Fibroblast of upper back skin (primary cell): Measurements from ENCODE around the gene RNF19B.
"Not testable (repeated sequence)": the region's sequence is repeated elsewhere in the genome, so short reads cannot be mapped to it uniquely, and the experiment has no call there.

Experiments used
- DNase-seq: peaks from one replicate; pipeline ENCODE4 v3.0.0-alpha.2; 2013

Gene RNF19B

DNA sequence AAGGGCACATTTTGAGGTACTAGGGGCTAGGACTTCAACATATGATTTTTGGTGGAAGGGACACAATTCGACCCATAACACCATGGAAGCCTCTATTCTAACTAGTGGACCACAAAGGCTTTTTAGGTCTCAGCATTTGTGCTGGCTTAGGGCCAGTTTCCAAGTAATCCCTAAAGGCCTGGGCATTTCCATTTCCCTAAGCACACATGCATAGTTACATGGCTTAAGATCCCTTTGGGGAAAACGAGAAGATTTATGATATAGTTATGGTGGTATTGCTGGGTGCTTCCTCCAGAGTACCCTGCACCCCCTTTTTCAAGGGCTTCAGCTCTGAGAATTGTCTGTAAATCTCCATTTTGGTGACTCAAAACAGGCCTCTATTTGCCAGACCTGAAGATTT, 35.2 kb downstream of the RNF19B start:
- no peak for DNase-seq

DNA sequence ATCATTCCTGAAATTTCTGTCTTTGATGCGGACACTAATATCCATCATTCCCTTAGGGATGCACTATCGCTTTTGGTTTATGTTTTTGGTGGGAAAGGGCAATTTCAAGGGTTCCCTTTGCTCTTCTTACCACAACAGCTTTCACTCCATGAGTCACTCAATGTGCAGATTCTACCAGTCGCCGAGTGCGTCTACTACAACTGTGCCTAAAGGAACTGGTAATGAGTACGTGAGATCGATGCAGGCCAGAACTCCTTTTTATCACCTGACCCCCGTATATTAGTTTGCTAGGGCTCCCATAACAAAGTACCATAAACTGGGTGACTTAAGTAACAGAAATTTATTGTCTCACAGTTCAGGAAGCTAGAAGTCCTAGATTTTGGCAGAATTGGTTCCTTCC, 35.9 kb downstream of the RNF19B start:
- DNase-seq, result no peak

DNA sequence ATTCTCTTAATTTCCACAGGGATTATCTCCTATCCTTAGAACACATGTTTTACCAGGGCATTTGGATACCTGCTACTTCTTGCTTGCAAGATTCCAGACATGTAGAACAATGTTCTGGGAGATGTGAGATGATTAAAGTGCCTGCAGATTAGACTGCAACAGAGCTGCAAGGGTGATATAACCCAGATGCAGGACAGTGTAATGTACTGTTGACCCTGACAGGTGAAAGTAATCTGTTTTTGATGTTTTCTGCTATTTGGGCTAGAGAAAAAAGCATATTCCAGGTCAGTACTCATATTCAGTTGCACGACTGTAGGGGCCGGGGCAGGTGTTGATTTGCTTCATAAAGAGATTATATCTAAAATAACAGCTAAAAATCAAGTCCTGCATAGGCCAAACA, 36.3 kb downstream of the RNF19B start:
- DNase-seq, result no peak

DNA sequence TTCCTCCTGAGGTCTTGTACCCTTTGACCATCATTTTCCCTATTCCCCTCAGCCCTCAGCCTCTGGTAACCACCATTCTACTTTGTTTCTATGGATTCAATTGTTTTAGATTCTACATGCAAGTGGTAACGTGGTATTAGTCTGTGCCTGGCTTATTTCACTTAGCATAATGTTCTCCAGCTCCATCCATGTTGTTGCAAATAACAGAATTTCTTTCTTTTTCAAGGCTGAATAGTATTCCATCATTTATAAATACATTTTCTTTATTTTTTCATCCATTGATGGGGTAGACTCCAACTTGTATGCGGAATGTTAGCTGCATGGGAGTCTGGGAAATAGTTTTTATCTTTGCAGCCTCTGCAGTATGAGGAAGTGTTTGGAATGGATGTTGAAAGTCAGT, 37.2 kb downstream of the RNF19B start:
- no peak for DNase-seq

DNA sequence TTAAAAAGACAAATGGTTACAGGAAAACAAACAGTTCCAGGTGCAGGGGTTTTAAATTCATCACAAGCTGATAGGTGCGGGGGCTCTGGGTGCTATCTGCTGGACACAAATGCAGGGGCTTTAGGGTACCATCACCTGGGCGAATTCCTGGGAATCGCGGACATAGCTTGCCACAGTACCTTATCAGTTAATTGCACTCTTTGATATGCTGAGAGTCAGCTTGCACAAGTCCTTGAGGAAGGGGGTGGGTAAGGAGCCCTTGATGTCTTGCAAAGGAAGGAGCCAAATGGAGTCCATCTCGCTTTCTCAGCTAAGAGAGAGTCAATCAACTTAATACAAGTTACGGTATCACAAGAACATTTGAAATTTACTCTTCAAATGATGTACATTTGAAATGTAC, 38.0 kb downstream of the RNF19B start:
- no peak for DNase-seq

DNA sequence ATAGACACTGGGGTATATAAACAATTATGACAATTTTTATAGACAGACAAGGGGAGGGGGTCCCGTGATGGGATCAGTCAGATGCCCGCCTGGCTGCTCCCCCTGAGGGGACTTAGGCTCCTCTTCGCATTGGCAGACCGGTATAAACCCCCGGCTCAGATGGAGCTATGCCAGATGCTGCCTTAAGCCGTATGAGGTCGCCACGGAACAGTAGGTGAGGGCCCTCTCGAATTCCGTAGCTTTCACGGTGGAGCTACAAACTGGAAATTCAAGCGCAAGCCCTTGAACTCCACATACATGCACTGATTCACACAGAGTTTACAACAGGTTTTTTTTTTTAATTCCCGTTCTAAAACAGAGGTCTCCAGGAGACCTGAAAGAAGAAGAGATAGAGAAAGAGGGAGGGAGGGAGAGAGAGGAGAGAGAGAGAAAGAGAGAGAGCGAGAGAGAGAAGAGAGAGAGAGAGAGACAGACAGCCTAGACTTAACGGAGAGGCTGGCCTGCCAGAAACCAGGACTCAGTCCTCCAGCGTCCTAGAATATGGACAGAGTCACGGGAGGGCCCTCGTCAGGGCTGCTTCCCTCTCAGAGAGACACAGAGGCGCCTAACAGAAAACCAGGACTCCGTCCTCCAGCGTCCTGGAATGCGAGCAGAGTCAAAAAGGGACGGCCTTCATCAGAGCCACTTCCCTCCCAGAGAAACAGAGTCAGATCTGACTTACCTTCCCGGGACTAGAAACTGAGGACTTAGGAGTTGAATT, 39.0 kb downstream of the RNF19B start:
- no peak for DNase-seq

DNA sequence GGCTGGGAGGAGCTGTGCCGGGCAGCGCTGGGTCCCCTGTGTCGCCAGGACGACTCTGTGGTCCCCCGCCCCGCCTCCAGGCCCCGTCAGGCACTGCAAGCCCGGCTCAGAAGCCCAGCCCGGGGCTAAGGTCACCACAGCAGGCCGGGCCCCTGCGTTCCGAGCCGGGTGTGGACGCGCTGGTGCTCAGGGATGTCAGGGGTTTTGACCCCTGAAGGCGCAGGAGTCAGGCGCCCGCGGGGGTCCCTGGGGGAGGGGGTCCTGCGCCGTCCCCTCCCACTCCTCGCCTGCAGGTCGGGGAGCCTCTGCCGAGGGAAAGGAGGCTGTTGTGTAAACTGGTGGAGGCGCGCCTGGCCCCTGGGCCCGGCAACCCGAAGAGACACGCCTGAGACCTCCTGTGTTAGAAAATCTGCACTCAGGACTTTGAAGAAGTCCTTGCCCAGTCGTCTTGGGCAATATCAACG, 39.7 kb downstream of the RNF19B start:
- DNase-seq, result no peak

DNA sequence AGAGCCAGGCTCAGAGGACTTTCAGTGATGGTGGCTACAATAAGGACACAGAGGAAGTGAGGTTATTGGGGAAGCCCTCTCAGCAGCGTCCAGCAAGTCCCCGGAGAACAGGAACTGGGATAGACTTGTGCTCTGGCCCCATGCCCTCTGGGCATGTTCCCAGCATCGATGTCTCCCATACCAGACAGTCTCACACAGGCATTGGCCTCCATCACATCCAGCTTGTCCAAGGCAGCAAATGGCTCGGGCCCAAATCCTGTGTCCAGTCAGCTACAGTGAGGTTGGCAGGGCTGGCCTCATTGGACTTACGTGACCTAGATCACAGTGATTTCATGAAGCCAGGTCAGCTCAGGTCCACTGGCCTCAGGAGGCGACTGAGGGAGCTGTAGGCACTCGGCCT, 43.8 kb downstream of the RNF19B start:
- DNase-seq, result no peak

DNA sequence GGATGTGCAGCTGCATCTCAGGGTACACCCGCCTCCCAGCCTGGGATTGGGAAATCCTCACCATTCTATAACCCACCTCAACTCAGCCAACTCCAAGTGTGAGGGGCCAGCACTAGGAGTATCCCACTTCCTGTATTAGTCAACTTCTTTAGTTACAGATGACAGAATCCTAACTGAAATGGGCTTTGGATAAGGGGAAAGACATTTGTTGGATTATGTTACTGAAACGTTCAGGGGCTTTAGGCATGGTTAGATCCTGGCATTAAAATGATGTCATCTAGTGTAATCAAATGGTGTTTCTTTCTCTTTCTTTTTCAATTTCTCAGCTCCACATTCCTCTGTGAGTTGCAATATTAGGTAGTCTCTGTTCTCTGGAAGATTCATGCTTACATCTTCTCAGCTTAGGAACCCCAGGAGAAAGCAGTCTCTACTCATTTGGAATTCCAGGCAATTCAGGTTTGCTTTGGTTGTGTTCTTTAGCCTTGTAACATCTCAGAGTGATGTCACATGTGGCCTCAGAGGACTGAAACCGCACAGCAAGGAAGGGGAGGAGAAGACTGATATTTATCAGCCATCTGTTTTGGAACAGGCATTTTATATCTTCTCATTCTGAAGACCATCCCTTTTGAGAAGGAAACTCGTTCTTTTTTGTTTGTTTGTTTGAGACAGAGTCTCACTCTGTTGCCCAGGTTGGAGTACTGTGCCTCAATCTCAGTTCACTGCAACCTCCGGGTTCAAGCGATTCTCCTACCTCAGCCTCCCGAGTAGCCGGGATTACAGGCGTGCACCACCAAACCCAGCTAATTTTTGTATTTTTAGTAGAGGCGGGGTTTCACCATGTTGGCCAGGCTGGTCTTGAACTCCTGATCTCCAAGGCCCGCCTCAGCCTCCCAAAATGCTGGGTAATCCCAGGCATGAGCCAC, 44.5 kb downstream of the RNF19B start:
- DNase-seq, result peak; percentile 80

DNA sequence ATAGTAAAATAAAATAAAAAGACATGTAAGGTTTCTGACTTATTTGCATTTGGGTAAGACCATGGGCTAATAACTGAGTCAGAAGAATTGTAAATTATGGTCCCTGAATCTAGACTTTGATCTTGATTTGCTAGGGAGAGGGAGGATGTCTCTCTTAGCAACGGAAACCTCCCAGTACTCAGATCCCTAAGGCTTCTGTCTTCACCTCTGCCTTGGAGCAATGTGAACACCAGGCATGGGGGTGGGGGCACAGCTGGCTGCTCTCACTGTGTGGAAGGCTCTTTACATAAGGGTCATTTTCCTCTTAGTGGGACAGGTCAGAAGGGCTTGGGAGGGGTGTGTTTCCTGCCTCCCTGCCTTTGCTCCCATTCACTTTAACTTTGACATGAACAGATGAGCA, 46.4 kb downstream of the RNF19B start:
- no peak for DNase-seq

DNA sequence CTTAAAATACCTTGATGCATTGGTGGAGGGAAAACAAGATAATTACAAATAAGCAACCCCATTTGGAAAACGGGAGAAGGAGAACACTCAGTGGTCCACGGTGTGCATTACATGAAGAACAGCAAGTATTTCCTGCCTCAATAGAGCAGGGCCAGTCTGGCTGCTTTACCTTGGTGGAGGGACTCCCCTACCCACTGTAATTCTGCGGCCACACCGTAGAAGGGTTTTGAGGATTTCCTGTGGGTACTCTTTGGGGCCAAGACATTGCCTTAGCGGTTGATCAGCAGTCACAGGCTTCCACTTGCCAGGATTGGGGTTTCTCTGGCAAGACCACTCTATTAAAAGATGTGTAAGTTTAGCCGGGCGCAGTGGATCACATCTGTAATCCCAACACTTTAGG, 47.1 kb downstream of the RNF19B start:
- DNase-seq, result no peak

DNA sequence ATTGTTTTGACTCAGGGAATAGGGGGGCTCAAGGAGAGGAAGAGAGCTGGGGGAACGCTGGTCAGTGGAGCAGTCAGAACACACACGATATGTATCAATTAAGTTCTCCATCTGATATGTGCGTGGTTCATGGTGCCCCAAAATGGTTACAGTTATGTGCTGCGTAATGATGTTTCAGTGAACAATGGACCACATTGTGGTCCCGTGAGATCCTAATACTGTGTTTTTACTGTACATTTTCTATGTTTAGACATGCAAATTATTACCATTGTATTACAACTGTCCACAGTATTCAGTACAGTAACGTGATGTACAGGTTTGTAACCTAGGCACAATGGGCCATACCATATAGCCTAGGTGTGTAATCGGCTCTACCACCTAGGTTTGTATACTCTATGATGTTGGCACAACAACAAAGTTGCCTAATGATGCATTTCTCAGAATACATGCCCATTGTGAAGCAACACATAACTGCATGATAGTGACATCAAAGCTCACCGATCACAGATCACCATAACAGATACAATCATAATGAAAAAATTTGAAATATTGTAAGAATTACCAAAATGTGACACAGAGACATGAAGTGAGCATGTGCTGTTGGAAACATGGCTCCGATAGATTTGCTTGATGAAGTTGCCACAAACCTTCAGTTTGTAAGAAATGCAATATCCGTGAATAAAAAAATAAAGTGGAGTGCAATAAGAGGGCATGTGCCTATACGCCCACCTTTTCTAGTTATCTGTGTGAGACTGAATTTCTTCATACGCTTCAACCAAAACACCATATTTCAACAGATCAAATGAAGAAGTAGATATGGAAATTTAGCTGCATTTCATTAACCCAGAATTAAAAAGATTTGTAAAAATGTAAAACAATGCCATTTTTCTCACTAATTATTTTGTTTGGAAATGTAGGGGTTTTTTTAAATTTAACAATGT, 48.6 kb downstream of the RNF19B start:
- peak; percentile 39 for DNase-seq

DNA sequence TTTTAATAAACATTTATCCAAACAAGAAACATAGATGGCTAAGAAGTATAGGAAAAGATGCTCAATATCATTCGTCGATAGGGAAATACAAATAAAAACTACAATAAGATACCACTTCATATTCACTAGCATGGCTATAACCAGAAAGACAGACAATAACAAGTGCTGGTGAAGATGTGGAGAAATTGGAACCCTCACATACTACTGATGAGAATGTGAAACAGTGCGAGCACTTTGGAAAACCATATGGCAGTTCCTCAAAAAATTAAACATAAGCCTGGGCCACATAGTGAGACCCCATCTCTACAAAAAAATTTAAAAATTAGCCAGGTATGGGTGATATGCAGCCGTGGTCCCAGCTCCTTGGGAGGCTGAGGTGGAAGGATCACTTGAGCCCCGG, 54.3 kb downstream of the RNF19B start:
- no peak for DNase-seq

DNA sequence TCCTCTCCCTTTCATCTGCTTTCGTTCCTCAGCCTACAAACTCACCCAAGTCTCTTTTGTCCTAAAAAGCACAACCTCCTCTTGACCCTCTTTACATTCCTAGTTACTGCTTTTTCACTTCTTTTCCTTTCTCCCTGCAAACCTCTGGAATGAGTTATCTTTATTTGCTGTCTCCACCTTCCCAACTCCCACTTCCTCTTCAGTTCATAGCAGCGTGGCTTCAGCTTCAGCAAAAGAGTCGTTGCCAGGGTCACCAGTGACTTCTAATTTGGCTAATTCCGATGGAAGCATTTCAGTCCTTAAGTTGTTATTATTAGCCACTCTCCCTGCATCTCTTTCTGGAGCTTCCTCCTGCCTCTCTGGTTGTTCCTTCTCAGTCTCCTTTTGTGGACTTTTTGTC, 57.2 kb downstream of the RNF19B start:
- DNase-seq, result peak; percentile 38

DNA sequence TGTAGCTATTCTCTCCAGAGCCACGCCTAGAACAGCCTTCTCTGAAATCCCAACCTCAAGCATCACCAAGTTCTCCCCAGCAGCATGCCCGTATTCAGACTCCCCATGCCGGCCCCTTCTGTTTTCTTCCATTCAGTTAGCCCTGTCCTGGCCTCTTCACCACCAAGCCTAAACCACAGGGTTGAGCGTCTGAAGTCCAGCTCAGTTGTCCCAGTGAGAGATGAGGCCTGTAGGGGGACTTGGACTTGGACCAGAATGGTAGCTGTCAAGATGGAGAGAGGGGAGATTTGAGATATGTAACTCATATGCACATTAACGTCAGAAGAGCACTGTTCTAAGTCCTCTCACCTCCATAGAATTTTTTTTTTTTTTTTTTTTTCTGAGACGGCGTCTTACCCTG, 58.0 kb downstream of the RNF19B start:
- DNase-seq, result no peak

DNA sequence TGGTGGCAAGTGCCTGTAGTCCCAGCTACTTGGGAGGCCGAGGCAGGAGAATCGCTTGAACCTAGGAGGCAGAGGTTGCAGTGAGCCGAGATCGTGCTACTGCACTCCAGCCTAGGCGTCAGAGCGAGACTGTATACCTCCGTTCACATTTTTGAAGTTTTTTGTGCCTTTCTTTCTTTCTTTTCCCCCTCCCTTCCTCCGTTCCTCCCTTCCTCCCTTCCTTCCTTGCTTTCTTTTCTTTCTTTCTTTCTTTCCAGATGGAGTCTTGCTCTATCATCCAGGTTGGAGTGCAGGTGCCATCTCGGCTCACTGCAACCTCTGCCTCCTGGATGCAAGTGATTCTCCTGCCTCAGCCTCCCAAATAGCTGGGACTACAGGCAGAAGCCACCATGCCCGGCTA, 59.0 kb downstream of the RNF19B start:
- DNase-seq, result not testable (repeated sequence)

DNA sequence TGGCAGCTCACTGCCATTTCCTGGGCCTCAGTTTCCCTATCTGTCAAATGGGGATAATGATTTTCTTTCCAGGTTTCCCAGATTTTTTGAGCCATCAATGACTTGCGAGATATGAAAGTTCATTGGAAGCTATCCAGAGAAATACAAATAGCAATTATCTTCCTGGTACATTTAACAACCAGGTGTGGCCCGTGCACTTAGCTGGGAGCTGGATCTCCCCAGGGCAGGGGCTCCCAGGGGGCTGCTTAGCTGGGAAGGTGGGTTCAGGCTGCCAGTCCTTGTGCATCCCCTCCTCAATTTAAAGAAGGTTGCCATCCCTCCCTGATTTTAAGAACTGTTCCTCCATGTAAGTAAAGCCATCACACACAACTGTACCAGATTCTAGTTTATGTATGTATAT, 59.8 kb downstream of the RNF19B start:
- no peak for DNase-seq

DNA sequence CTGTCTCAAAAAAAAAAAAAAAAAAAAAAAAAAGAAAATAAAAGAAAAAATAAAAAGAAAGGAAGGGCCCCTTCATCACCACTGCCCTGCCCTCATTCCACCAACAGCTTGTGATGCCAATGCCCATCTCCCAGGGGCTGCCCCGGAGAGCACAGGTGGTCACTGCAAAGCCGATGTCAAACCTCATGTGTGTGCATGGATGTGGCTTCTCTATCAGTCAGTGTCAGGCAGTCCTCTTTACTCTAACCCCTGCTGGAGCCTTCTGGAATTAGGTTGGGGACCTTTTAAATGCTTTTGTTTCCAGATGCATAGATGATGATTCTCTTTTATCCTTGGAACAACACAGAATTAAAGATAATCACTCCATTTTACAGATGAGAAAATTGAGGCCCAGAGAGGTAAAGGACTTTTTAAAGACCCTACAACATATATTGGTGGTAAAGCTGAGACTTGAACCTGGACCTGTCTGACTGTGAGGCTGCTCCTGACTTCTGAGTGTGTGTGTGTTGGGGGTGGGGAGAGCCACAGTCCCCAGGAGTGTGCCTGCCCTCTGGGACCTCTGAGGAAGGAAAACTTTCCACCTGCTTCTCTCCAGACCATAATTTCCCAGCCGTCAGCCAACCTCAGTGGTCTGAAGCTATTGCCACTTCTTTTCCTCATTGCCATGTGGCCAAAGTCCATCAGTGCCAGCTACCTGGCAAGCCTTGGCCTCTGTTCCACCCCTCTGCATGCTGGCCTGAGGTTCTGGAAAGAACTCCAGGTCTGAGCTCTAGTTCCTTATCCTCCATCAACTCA, 60.4 kb downstream of the RNF19B start:
- no peak for DNase-seq

DNA sequence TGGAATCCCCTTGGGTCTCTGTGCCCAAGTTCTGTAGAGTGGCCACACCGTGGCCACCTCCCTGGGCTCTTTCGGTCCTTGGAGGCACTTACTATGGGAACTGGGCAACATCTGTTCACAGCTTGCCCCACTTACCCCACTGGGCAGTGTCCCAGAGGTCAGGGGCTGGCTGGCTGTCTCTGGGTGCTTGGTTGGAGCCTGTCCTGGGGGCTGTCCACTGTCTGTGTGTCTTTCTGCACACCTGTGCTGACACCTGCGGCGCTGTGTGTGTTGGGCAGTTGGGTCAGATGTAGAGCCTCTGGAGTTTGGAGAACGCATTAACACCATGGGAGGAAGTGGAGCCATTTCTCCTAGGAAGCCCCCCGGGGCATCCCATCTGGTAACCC, 62.1 kb downstream of the RNF19B start:
- no peak for DNase-seq

DNA sequence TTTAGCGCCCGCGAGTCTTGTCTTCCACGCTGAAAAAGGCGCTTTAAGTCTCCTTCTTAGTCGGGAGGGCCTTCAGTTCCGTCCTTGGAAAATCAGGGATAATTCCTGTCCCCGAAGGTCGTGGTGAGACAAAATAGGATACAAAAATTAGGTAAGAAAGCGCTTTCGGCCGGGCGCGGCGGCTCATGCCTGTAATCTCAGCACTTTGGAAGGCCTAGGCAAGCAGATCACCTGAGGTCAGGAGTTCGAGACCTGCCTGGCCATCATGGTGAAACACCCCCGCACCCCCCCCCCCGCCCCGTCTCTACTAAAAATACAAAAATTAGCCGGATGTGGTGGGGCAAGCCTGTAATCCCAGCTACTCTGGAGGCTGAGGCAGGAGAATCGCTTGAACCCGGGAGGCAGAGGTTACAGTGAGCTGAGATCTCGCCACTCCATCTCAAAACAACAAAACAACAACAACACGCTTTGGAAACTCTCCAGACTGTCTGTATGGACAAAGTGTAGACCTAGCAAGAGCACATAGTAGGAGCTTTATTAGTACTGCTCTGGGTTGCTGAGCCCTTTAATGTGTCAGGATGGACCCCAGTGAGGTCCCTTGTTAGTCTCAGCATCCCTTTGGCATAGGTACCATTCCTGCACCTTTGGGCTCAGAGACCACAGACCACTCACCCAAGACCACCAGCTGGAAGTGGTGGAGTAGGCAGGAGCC, 62.6 kb downstream of the RNF19B start:
- no peak for DNase-seq
